Left colon (tissue), 2 donors: ENCODE measurements around the gene KIAA0930. TPM values are rescaled to one million over a fixed set of nuclear protein-coding genes. Genes with fewer than 3 reads are reported as not detected.

Experiments
- ATAC-seq: fragments of 200-7000 bp; cut with Tn5 transposase; one replicate; pipeline ENCODE4 v1.9.1; 2020; ENCODE audit warnings: mild to moderate bottlenecking, moderate library complexity
- DNase-seq, 2 donors: peaks; one replicate each; pipeline ENCODE4 v3.0.0-alpha.2; 2020
- intact Hi-C, 2 donors: fragments of 100-400 bp; cut with DNase I in 1 of 2; cut with micrococcal nuclease in 1 of 2; formaldehyde crosslinking; loops; one replicate each; pipeline versions ENCODE4 v1.11.2 to v1.14.0; 2022; cut with DNase I, micrococcal nuclease
- total RNA-seq, 2 donors: library from RNA; stranded (reverse); fragmentation: NEBNext Ultra II Directional; extraction: Animal tissue kit (Norgen Biotek cat#: 25700); gene quantifications; one replicate each; pipeline ENCODE4 v1.2.1, GENCODE V29; 2021
- donor health status: DM: no; HTN: no; CAD: no.
- donor health status: DM: yes; HTN: yes; CAD: no.

KIAA0930 gene
- total RNA-seq, 2 donors from 2014 or later = 36.0 to 52.2 TPM

DNA sequence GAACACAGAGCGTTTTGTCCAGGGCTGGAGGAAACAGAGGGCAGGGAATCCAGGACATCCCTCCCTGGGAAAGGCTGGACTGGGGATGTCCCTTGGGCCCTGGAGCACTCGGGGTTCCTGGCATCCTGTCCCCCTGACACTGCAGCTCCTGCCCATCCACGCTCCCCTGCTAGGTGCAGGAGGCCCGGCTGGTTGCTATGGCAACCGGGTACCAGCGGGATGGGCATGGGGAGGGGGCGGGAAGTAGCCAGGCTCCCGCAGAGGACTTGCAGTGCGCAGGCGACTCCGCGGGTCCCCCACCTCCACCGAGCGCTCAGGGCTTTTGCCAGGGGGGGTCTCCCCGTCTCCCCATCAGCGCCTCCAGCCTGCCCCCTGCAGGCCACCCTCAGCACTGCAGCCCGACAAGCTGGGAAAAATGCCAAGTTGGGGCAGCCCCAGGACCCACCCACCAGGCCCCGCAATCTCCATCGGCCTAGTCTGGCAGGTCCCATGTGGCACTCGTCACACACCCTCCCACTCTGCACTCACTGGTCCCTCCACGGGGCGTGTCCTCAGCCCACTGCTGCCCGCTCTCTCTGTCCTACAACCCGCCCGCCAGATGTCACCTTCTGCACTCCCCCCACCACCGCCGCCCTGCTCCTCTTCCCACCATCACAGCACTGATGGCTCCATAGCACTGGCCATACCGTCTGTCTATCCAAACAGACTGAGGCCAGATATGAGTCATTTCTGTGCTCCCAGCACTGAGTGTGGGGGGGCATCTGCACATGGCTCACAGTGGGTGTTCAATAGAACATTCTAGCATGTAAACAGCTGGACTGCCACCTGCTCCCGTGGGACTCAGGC lies 31.5 kb downstream of the KIAA0930 start:
- intact Hi-C loops = no loop called here
- DNase-seq (peak in 1 of 2 donors; percentile 19), ATAC-seq (no peak)

DNA sequence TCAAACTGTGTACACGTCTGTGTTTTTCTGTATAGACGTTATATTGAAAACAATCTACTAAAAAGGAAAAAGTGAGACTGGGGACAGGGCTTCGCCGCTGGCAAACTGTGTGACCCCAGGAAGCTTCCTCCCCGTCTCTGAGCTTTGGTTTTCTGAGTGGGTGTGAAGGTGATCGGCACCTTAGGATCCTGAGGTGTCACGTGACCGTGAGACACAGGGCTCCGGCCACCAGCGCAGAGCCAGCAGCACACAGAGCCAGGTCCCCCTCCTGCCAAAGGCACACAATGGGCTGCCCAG lies 32.0 kb downstream of the KIAA0930 start:
- intact Hi-C loops = no loop called here
- DNase-seq (no peak), ATAC-seq (no peak)

DNA sequence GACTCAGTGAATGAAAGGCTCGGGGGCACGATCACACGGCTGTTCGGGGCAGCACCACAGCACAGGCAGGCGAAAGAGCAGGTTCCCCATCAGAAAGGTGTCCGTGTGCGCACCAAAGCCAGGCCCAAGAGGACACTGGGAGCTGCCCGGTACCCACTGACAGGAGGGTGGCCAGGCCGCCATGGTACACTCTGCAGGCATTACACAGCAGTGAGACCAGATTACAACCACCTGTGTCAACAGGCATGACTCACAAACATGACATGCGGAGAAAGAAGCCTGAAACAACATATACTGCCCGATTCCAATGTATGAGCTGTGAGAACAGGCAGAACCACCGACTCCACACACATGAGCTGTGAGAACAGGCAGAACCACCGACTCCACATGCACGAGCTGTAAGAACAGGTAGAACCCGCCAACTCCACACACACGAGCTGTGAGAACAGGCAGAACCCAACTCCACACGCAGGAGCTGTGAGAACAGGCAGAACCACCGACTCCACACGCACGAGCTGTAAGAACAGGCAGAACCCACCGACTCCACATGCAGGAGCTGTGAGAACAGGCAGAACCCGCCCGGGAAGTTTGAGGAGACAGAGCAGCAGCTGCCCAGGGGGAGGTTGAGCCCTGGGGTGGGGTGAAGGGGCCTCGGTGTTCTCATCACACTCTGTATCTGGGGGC lies 32.6 kb downstream of the KIAA0930 start:
- no peak for DNase-seq
- ATAC-seq = no peak
- intact Hi-C loops = no loop called here

DNA sequence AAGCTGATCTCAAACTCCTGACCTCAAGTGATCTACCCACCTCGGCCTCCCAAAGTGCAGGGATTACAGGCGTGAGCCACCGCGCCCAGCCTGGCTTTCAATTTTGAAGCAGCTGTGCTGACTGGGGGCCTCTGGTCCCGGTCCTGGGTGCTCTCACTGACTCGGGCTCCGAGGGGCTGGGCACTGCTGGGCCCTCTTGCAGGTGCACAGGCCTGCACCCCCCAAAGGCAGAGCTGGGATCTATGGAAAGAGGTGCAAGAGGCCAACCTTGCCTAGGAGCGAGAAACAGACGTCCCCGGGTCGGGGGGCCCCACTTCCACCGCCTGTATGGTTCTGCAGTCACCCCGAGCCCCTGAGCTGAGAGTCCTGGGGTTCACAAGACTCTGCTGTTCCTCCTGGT lies 33.2 kb downstream of the KIAA0930 start:
- intact Hi-C loops = no loop called here
- ATAC-seq = no peak
- DNase-seq = no peak

DNA sequence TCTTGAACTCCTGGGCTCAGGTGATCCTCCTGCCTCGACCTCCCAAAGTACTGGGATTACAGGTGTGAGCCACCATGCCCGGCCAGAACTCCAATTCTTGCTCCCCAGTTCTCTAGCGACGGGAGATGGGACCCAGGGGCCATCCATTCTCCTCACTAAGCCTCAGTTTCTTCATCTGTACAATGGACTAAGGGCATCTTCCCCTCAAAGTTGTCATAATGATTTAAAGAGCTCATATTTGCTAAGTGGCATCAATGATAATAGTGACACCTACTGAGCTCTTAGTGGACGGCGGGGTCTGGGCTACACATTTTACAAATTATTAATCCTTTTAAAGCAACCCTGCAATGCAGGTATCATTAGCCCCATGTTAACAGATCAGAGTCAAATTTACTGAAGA lies 34.5 kb downstream of the KIAA0930 start:
- DNase-seq = no peak
- ATAC-seq = no peak
- intact Hi-C loops = no loop called here

DNA sequence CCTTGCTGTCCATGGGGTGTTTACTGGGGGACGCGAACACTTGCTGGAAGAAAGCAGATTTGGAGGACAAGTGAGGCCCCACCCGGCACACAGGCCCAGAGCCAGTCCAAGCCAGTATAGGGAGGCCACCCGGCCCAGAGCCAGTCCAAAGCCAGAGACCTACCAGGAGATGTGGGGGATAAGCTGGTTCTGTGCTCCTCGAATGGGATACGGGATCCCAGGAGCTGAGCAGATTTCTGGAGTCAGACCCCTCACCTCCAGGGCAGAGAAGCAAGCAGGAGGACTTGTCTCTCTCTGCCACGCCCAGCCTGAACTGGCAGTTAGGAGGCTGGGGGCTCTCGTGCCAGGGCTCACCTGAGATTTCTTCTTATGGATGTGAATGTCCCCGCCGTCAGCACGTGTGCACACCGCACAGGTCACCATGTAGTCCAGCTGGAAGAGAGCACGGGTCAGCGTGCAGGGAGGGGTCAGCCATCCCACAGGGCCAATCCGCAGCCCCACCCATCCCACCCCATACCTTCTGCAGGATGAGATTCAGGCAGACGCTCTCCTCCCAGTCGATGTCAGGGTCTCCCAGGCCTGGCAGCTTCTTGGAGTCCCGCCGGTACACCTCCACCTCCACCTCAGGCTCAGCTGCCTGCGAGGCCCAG lies 35.3 kb downstream of the KIAA0930 start:
- no peak for ATAC-seq
- DNase-seq = no peak
- intact Hi-C loops = no loop called here

DNA sequence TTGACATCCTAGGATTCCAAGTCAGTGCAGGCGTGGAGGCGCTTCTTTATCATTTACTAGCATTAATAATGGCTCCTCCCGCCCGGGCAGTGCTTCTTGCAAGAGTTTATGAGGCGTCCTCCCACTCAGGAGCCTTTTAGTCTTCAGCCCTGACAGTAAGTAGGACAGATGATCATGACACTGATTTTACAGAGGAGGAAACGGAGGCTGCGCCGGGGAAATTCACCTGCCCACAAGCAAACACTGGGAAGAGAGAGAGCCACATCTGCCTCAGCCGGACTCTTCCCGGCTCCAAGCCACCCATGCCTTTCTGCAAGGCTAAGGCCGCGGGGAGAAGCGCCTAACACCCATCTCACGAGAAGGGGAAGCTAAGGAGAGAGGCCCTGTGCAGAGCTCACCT lies 35.9 kb downstream of the KIAA0930 start:
- intact Hi-C loops = no loop called here
- no peak for DNase-seq
- ATAC-seq = no peak

DNA sequence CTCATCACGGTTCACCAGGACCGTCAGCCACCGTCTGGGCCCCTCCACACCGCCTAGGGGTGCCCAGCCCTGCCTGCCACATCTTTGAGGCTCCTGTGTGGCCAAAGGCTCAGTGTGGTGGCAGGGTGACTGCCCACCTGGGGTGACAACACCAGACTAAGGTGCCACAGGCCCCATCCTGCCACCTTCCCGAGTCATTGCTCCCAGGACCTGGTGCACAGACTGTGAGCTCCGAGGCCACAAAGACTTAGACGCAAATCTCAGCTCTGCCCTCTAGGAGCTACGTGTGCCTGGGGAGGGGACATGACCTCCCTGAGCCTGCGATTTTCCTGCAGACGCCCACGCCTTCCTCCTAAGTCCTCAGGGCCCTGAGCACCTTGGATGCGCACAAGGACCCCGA lies 36.5 kb downstream of the KIAA0930 start:
- DNase-seq = no peak
- intact Hi-C loops = no loop called here
- no peak for ATAC-seq

DNA sequence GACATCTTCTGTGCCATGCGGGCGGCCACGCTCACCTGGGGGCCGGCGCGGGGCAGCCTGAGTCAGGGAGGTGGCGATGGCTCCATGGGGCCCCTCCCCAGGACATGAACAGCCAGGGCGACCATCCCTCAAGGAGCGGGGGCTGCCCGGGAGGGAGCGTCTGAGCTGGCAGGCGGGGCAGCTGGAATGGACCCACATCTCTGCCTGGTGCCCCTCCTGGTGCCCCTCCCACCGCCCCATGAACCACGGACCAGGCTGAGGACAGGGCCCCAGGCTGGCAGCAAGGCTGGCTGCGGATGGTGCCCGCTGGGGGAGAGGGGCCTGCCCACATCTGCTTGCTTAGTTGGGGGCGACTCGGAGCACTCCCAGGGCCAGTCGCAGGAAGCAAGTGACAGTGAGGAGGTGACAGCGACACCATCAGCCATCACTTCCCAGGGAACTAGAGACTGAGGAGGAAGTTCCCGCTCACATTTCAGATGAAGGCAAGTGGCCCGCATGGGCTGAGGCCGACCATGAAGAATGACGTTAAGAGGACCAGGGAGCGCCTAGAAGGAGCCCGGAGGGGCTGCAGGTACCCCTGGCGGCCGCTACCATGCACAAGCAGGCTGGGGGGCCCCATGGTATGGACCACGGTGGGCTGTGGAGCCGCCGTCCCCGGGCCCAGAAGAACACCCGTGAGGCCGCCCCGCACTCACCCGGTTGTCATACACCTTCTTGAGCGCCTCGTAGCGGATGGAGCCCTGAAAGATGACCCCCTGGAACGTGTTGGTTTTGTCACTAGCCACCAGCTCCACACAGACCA lies 37.3 kb downstream of the KIAA0930 start:
- no peak for ATAC-seq
- intact Hi-C loops = no loop called here
- no peak for DNase-seq

DNA sequence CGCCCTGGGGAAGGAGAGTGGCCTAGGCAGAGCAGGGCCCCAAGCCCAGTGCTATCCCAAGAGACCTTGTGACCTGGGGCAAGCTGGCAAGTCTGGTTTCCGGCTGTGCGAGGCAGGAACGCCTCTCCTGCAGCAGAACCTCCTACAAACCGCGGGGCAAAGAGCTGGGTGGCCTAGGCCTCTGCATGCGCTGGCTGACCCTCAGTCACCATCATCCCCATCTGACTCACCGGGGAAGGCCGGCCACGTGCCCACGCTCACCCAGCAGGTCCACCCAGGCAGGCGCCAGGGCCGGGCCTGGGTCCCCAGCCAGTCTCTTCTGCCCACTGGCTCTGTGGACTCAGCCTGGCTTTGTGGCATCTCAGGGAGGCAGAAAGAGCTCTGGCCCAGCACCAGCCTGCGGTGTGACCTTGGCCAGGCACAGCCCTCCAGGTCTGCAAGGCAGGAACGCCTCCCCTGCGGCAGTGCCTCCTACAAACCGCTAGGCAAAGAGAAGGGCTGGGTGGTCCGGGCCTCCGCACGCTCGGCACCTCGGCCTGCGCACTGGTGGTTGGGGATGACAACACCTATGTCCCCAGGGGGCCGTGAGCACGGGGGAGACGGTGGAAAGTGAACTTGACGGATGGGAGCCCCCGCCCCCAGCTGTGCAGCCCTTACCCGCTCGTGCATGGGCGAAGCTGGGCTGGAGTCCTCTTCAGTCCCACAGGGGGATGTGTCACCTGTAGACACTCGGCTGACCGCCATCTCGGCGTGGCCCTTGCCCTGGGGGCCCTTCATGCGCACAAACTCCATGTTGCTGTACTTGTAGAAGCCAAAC lies 38.2 kb downstream of the KIAA0930 start:
- ATAC-seq (peak; percentile 11), DNase-seq (no peak)
- intact Hi-C loops = no loop called here

DNA sequence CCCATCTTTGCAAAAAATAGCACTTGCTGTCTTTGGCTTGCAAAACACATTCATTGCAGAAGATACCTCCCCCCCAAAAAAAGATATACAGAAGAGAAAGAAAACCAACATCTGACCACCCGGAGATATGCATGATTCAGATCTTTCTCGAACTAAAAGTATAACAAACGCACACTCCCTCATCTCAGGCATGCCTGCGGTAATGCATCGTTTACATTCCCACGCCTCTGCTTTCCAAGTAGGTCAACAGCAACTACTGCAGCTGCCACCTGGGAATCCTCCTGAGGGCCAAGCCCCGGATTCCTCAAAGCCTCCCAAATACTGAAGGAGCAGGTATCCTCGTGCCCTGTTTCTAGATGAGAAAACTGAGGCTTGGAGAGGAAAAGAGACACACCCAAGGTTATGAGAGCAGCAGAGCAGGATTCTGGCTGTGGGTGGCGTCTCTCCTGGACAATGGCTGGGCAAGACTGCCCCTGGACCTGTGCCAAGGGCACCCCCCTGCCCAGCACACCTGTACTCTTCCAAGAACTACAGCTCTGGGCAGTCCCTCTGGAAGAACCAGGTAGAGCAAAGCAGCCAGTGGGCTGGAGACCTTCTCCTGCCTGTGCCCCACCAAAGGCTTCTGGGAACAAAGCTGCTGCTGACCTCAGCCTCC lies 38.9 kb downstream of the KIAA0930 start:
- intact Hi-C loops = no loop called here
- ATAC-seq = peak; percentile 28
- DNase-seq = no peak

DNA sequence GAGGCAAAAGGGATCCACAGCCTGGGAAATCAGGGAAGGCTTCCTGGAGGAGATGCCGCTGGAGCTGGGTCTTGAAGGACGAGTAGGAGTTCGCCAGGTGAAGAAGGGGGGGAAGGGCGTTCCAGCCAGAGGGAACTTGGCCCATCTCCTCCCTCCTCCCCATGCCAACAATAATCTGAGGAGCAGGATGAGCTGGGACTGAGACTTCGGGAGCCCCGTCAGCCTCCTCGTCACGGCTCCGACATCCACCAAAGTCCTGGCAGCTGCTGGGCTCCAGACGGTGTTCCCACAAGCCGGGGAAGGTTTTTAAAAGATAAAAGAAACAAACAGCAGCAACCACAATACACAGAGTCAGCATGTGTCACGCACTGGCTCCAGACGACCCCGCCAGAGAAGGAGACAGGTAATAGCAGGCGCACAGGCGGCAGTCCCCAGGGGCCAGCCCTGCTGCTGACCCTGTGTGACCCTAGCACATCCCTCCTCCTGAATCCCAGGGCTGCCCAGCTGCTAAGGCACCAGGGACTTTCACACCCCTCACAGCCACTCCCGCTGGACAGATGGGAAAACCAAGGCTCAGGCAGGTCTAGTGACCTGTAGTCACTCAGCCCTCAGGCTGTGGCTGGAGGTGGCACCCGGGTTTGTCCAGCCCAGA lies 39.7 kb downstream of the KIAA0930 start:
- intact Hi-C loops = no loop called here
- DNase-seq (no peak), ATAC-seq (no peak)

DNA sequence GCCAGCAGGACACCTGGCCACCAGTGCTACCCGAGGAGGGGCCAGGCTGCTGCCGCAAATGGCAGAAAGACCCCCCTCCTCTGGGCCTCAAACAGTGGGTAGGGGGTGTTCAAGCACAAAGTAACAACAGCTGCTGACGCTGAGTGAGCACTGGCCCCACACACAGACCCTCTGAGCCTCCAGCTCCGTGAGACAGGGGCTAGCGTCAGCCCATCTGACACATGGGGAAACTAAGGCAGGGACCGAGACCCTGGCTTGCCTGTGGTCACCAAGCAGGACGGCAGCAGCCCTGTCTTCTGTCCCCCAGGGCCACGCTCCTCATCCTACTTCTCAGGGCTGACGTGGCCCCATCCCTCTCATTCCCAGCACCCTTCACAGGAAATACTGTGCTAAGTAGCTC lies 40.5 kb downstream of the KIAA0930 start:
- DNase-seq = no peak
- ATAC-seq = no peak
- intact Hi-C loops = no loop called here

DNA sequence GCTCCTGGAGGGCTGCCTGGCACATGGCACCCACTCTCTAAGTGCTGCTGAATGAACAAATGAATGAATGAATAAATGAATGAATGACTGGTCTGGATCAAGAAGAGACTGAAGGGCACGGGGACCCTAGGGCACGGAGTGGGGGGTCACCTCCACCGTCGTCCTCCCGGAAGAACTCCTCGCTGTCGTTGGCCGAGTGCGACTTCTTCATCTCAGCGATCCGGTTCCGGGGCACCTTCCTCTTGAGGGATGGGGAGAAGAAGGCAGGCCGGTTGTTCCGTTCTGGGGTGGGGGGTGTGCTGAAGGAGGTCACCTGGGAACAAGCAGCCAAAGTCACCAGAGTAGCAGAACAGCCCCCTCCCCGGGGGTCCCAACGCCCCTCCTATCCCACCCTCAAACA lies 41.0 kb downstream of the KIAA0930 start:
- intact Hi-C loops = no loop called here
- DNase-seq (no peak), ATAC-seq (no peak)

DNA sequence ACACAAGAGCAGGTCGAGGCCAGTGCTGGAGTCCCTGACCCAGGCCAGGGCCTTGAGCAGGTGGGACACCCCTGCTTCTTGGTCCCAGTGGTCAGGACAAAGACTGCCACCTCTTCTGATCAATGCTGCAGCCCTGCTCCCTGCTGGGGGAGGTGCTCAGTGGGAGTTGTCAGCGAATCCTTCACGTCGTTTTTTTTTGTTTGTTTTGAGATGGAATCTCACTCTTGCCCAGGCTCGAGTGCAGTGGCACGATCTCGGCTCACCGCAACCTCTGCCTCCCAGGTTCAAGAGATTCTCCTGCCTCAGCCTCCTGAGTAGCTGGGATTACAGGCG lies 42.3 kb downstream of the KIAA0930 start:
- no peak for ATAC-seq
- DNase-seq = no peak
- intact Hi-C loops = no loop called here

DNA sequence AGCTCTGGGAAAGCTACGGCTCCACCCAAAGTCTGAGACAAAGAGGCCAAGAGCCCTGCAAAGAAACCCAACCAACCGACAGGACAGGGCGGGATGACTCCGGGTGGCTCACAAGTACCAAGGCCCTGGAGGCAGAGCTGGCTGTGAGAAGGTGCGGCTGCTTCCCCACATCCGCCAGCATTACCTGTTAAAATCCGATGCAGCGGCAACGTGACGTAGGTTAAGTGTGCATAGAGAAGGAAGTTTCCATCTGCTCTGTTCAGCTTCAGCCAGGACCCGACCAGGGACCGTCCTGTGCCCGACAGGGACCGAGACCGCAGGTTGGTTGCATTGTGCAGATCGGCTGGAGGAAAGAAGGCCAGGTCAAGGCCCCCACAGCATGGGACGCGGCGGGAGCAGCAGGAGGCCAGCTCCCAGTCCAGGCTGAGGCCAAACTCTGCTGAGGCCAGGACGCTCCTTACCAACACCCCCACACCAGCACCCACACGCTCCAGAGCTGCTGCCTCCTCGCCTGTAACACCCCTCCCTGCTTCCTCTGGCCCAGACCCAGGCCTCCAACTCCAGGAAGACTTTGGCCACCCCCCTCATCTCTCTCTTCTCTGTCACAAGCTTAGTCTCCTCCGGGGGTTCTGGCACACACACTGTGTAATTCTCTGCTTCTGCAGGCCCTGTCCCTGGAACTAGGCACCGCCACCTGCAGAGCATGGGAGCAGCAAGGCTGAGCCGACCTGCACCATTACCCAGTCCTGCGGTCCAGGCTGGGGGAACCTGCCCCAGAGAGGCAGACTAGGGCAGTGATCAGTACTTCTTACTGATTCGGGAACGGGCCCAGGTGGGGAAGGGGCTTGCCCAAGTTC lies 42.9 kb downstream of the KIAA0930 start:
- DNase-seq = no peak
- intact Hi-C loops = no loop called here
- no peak for ATAC-seq
